Heart left ventricle (tissue), 16 donors: Measurements from ENCODE around the gene WDR5. TPM values are rescaled to one million over a fixed set of nuclear protein-coding genes. Genes with fewer than 3 reads are reported as not detected.

Experiments
- ATAC-seq, 4 donors: fragments of 200-7000 bp; cut with Tn5 transposase; one replicate each; pipeline ENCODE4 v1.9.1; 2020 to 2022; ENCODE audit warnings: moderate library complexity in 4 of 4, mild to moderate bottlenecking in 3 of 4, moderate number of reproducible peaks in 1 of 4
- DNase-seq, 5 donors: peaks; one replicate each; pipeline ENCODE4 v3.0.0-alpha.2; 2020
- H3K27ac ChIP-seq, 12 donors: fragments of 200-600 bp; sonication (generic) in 4 of 12; one replicate each; pipeline versions ENCODE4 v1.5.0 to v1.8.0; 2016 to 2022; ENCODE audit warnings: mild to moderate bottlenecking in 2 of 12
- H3K27me3 ChIP-seq, 9 donors: fragments of 200-600 bp; sonication (generic) in 2 of 9; one replicate each; pipeline versions ENCODE4 v1.5.1 to v1.8.0; 2016 to 2022; ENCODE audit warnings: mild to moderate bottlenecking in 3 of 9
- H3K36me3 ChIP-seq, 9 donors: fragments of 200-600 bp; sonication (generic) in 2 of 9; one replicate each; pipeline versions ENCODE4 v1.5.0 to v1.8.0; 2018 to 2022; ENCODE audit warnings: mild to moderate bottlenecking in 2 of 9
- H3K4me1 ChIP-seq, 12 donors: fragments of 200-600 bp; sonication (generic) in 4 of 12; one replicate each; pipeline versions ENCODE4 v1.5.0 to v1.8.0; 2016 to 2022; ENCODE audit warnings: mild to moderate bottlenecking in 3 of 12
- H3K4me3 ChIP-seq, 12 donors: fragments of 200-600 bp; sonication (generic) in 4 of 12; one replicate each; pipeline versions ENCODE4 v1.5.0 to v1.8.0; 2017 to 2022; ENCODE audit warnings: mild to moderate bottlenecking in 9 of 12, moderate library complexity in 4 of 12
- H3K9me3 ChIP-seq, 12 donors: fragments of 200-600 bp; sonication (generic) in 4 of 12; one replicate each; pipeline versions ENCODE4 v1.5.0 to v1.8.0; 2016 to 2022; ENCODE audit warnings: mild to moderate bottlenecking in 1 of 12
- CTCF ChIP-seq, 12 donors: fragments of 200-600 bp; sonication (generic) in 4 of 12; IDR thresholded peaks; one replicate each; pipeline versions ENCODE4 v1.5.0 to v1.8.0; 2018 to 2022; ENCODE audit warnings: antibody characterized with exemption in 12 of 12, mild to moderate bottlenecking in 5 of 12
- POLR2A ChIP-seq, 2 donors: fragments of 450-650 bp; IDR thresholded peaks; one replicate each; pipeline ENCODE4 v1.6.1; 2017; ENCODE audit warnings: antibody characterized with exemption in 2 of 2, mild to moderate bottlenecking in 2 of 2, moderate library complexity in 2 of 2
- WGBS, 4 donors: extraction: QIAGEN DNeasy Blood & Tissue Kit in 2 of 4; methylation state at CpG; one replicate each; pipeline versions ENCODE4 v1.1.5 to v1.1.7; 2013 to 2018; 5-methylcytosine and 5-hydroxymethylcytosine counted together
- intact Hi-C, 10 donors: fragments of 100-400 bp; cut with DNase I; formaldehyde crosslinking; loops; one replicate each; pipeline versions ENCODE4 v1.11.1 to v1.14.2; 2022
- polyA plus RNA-seq, 2 donors: library from polyadenylated mRNA; stranded (reverse); fragments of 200-250 nt; gene quantifications; one replicate each; pipeline ENCODE4 v1.2.3, GENCODE V29; 2013
- total RNA-seq, 9 donors: library from RNA; depleted of rRNA in 2 of 9; stranded (reverse); fragments of >200 nt in 2 of 9; fragmentation: NEBNext Ultra II Directional in 3 of 9; extraction: Animal tissue kit (Norgen Biotek cat#: 25700) in 3 of 9; gene quantifications; one replicate each; pipeline versions ENCODE4 v1.1.0 to v1.2.4, GENCODE V29; 2016 to 2023
- donor health status: ischemic (EF 13 %, LVEDD 7.1; RV severe dilation, severe dysfunction).
- donor health status: healthy with polysubstance abuse.
- donor health status: DM: no; HTN: yes; CAD: no.
- donor health status: DM: no; HTN: no; CAD: no.
- donor health status: ischemic (EF 25% LVEDD 6.9; RV normal size, moderate dysfunction).
- donor health status: ischemic (EF 25% LVEDD 5.7; RV mildly dilated, moderate dysfunction).
- donor health status: healthy.
- donor health status: DM: yes; HTN: yes; CAD: no.
- donor health status: ischemic (EF 35%, LVEDD 5.7; RV mildly dilated, moderate dysfunction).
- donor health status: nonischemic (EF 11% LVEDD 7.7; RV severe dilation, severe dysfunction).
- donor health status: DM: yes; HTN: yes; CAD: no.
- donor health status: PGD.
- donor health status: ischemic (EF 29% LVEDD 5.4; RV normal size, mild dysfunction).
- donor health status: nonischemic (EF 23%, LVEDD 6.1; RV moderate dilation, normal function).

Gene WDR5
- total and polyA plus RNA-seq, 11 donors: 12.9 to 24.7 (median 17.2) TPM

GRCh38 chr9:134125413-134126095 lies 10.3 kb upstream of the WDR5 start:
- no peak for ATAC-seq
- intact Hi-C loops: loop anchor here in 1 of 10 donors (5.0 kb wide), 1 partner anchor 98 kb away; the partner anchor contains the start of gene BRD3OS
- no peak overlapping the region for H3K4me3 ChIP-seq
- no peak for DNase-seq
- no peak overlapping the region for H3K27ac ChIP-seq
- no peaks in the 10 kb centered on the region for H3K36me3 ChIP-seq
- no peaks in the 10 kb centered on the region for H3K9me3 ChIP-seq
- no peaks in the 10 kb centered on the region for H3K27me3 ChIP-seq
- TF ChIP-seq CTCF (IDR thresholded peaks at IDR 0.05): no peak
- no peak for TF ChIP-seq POLR2A (IDR thresholded peaks at IDR 0.05)
- 53 to 67% (median 60%) methylated on average over 11 to 16 of the region's 16 CpGs for WGBS, 4 donors
- H3K4me1 ChIP-seq: peaks cover 0 to 8% (median 0%) of the 10 kb centered on the region in 12 donors

DNA sequence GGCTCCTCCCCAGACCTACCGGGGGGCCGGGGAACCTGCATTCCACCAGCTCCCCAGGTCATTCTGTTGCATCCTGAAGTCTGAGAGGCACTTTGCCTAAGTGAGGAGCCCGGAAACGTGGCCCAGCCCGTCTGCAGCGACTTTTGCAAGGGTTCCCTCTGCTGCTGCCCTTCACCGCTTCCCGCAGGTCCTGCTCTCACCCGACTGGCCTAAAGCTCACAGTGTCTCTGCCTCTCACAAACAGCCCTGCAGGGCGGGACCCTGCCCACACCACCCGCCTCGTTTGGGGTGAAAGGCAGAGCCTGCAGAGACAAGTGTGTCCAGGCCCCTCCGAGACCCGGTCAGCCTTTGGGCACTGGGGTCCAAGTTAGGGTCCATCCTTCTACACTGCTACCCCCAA lies 9.5 kb upstream of the WDR5 start:
- intact Hi-C loops: loop anchor here in 1 of 10 donors (5.0 kb wide), 1 partner anchor 99 kb away; the partner anchor contains the start of gene BRD3OS
- H3K4me3 ChIP-seq: no peak overlapping the region
- no peak overlapping the region for H3K27ac ChIP-seq
- ATAC-seq: no peak
- no peaks in the 10 kb centered on the region for H3K27me3 ChIP-seq
- no peak for DNase-seq
- 71 to 85% (median 80%) methylated on average over 12 to 14 of the region's 14 CpGs for WGBS, 4 donors
- no peaks in the 10 kb centered on the region for H3K36me3 ChIP-seq
- TF ChIP-seq CTCF (IDR thresholded peaks at IDR 0.05): no peak
- no peak for TF ChIP-seq POLR2A (IDR thresholded peaks at IDR 0.05)
- no peaks in the 10 kb centered on the region for H3K9me3 ChIP-seq
- H3K4me1 ChIP-seq: peaks cover 0 to 15% (median 8%) of the 10 kb centered on the region in 12 donors

- 78 to 88% (median 87%) methylated on average over 9 to 13 of the region's 13 CpGs for WGBS, 4 donors
- TF ChIP-seq CTCF (IDR thresholded peaks at IDR 0.05) (no peak), POLR2A (IDR thresholded peaks at IDR 0.05) (no peak)
- ATAC-seq: no peak
- Histone ChIP-seq H3K4me3 (no peak overlapping the region), H3K36me3 (no peaks in the 10 kb centered on the region), H3K9me3 (no peaks in the 10 kb centered on the region), H3K4me1 (peaks cover 0 to 16% (median 9%) of the 10 kb centered on the region in 12 donors), H3K27me3 (no peaks in the 10 kb centered on the region), H3K27ac (no peak overlapping the region)
- no peak for DNase-seq
- intact Hi-C loops: loop anchor here in 1 of 10 donors (5.0 kb wide), 1 partner anchor 100 kb away; the partner anchor contains the start of gene BRD3OS
These were observed 8.8 kb upstream of the WDR5 start for GRCh38 chr9:134127065-134127580.

DNA sequence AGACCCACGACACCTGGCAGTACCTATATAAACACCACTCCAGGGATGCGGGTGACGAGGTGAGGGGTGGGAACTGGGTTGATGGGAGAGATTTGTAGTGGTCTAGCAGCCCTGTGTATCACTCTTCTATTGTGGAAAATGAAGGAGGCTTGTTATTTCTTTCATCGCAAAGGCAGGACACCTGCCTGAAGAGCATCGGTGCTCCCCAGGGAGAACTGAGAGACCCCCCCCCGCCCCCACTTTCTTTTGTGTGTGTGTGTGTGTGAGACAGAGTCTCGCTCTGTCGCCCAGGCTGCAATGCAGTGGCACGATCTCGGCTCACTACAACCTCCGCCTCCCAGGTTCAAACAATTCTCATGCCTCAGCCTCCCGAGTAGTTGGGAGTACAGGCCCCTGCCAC lies 8.3 kb upstream of the WDR5 start:
- peaks cover 0 to 16% (median 9%) of the 10 kb centered on the region in 12 donors for H3K4me1 ChIP-seq
- no peak for ATAC-seq
- H3K9me3 ChIP-seq: no peaks in the 10 kb centered on the region
- TF ChIP-seq CTCF (IDR thresholded peaks at IDR 0.05): no peak
- no peak for TF ChIP-seq POLR2A (IDR thresholded peaks at IDR 0.05)
- DNase-seq: no peak
- H3K36me3 ChIP-seq: no peaks in the 10 kb centered on the region
- intact Hi-C loops: loop anchor here in 1 of 10 donors (5.0 kb wide), 1 partner anchor 100 kb away; the partner anchor contains the start of gene BRD3OS
- WGBS, 4 donors: 85 to 94% (median 88%) methylated on average over 11 to 12 of the region's 12 CpGs
- no peak overlapping the region for H3K4me3 ChIP-seq
- H3K27me3 ChIP-seq: no peaks in the 10 kb centered on the region
- H3K27ac ChIP-seq: no peak overlapping the region
